Measurements from ENCODE around the gene SELENOM.
"Not testable (repeated sequence)": the region's sequence is repeated elsewhere in the genome, so short reads cannot be mapped to it uniquely, and the experiment has no call there.

The SELENOM gene

DNA sequence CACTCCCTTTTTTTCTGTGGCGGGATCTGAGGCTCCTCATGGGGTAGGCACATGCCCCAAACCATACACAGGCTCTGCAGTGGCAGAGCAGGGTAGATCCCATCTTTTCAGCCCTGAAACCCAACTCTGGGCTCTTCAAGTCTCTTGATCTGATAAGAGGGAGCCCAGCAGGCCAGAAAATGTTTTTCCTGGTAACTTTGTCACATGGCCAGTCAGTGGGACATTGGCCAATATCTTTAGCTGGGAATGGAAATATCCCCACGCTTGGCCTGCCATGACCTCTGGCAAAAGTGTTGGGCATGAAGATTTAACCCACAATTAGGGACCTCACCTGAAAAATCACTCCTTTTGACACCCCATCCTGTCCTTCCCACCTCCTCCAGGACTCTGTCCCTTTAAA is 23.5 kb upstream of the SELENOM start:
- DNase-seq: no peak

GRCh38 chr22:31128156-31128555 is 20.8 kb upstream of the SELENOM start:
- no peak for DNase-seq

GRCh38 chr22:31127181-31127772 is 19.9 kb upstream of the SELENOM start:
- no peak for DNase-seq

DNA sequence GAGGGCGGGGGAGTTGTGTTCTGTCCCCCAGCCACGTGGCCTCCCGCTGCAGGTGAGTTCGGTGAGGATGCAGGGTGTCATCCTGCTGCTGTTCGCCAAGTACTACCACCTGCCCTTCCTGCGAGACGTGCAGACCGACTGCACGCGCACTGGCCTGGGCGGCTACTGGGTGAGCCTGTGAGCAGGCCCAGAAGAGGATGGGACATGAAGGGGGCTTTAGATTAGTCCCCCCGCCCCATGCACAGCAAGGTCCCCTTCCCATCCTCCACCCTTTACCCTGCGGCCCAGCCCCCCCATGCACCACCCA is 19.5 kb upstream of the SELENOM start:
- no peak for DNase-seq

GRCh38 chr22:31126128-31126868 is 18.9 kb upstream of the SELENOM start:
- no peak for DNase-seq

GRCh38 chr22:31125521-31126117 is 18.3 kb upstream of the SELENOM start:
- no peak for DNase-seq

GRCh38 chr22:31124811-31125465 is 17.6 kb upstream of the SELENOM start:
- no peak for DNase-seq

- no peak for DNase-seq
Measured at GRCh38 chr22:31124290-31124689, 16.9 kb upstream of the SELENOM start.

DNA sequence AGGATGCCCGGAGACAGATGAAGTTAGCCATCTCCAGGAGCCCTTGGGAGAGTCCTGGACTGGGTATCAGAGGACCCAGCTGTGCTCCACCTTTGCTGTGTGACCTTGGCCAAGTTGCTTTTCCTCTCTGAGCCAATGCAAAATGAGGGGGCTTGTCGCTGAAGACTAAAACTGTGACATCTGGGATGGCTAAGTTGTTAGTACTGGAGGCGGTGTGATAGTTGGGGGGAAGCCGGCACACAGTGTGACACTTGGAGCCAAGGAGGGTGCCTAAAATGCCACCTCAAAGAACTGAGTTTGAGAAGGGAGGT is 15.9 kb upstream of the SELENOM start:
- no peak for DNase-seq

- DNase-seq: peak; percentile 76
Measured at GRCh38 chr22:31122532-31123291, 15.3 kb upstream of the SELENOM start, which contains the start of gene INPP5J. INPP5J (plus strand) TSS chr22:31122966; CDS start chr22:31123015, 49 bp downstream.

DNA sequence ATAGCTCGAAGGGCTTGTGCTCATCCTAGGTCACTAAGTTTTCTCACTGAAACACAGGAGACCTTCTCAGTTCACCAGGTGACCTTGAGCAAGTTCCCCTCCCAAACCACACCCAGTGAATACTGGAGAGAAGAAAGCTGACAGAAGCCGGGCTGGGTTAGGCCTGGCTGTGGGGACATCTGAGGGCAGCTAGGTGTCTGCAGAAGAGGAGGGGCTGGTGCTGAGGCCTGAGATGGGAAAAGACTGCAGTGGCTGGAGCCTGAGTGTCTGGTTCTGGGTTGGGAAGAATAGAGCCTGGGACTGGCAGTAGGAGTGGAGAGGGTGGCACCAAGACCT is 14.8 kb upstream of the SELENOM start:
- DNase-seq: no peak

DNA sequence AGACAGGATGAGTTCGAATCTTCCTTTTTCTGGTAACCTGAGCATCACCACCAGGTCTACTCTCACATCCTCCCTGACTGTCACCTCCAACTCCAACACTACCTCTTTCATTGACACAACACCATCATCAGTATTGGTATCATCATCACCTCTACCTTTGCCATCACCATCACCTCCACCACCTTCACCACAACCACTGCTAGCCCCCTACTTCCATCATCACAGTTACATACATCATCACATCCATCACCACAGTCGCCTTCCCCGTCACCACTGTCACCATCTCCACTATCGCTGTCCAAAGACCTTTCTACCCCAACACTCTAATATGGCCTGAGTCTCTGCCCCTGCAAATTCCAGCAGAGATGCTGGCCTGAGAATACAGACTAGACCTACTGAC is 14.0 kb upstream of the SELENOM start:
- DNase-seq: no peak

- DNase-seq: no peak
Measured at GRCh38 chr22:31120642-31121041, 13.3 kb upstream of the SELENOM start.

- DNase-seq: no peak
Measured at GRCh38 chr22:31120230-31120629, 12.9 kb upstream of the SELENOM start.

GRCh38 chr22:31119026-31119717 is 11.8 kb upstream of the SELENOM start:
- no peak for DNase-seq

DNA sequence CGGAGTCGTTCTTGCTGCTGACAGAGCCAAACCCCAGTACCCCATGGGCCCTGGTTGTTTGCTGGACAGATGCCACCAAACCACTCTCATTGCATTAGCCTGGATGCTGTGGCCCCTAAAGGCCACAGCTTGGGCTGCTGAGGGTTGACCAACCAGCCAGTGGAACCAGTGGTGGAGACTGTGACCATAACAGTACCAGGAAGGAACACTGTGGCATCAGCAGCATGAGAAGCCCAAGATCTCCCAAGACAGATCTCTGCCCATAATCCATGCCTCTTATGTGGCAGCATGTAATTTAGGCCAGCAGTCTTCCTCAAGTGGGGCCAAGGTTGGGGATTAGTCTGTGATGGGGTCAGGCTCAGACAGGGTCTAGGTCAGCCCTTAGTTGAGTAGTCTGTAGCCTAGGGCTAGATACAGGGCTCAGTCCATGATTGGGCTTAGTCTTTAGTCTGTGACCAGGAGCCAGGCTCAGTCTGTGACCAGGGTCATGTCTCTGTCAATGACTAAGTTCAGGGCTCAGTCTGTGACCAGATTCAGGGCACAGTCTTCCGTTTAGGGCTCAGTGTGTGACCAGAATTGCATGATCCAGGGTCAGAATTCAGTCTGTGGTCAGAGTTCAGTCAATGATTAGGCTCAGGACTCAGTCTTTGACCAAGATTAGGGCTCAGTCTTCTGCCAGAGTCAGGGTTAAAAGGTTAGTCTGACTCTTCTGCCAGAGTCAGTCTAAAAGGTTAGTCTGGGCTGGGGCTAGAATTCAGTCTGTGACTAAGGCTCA is 10.9 kb upstream of the SELENOM start:
- DNase-seq: no peak

DNA sequence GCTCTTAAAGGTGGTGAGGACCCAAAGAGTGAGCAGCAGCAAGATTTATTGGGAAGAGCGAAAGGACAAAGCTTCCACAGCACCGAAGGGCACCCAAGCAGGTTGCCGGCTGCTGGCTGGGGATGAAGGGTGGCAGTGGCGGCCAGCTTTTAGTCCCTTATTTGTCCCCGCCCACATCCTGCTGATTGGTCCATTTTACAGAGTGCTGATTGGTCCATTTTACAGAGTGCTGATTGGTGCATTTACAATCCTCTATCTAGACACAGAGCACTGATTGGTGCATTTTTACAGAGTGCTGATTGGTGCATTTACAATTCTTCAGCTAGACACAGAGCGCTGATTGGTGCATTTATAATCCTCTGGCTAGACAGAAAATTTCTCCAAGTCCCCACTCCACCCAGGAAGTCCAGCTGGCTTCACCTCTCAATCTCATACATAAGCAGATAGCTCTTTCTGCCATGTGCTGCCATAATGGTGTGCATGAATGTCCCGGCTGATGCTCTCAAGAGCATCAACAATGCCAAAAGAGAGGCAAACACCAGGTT is 5.3 kb upstream of the SELENOM start:
- DNase-seq: not testable (repeated sequence)

DNA sequence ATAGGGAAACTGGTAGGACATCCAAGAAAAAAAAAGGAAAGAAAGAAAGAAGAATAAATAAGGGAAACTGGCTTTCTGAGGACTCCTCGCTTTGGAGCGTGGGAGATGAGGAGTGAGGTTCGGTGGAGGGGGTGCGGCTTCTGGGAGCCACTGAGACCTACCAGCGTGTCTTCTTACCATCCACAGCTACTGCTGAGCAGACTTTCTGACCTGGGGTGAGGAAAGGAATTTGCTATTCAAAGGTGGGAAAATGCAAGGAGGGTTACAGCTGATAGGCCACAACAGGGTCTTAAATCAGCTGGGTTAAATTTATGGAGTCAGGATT is 488 bp upstream of the SELENOM start:
- DNase-seq: no peak

GRCh38 chr22:31106731-31107177 is 614 bp downstream of the SELENOM start:
- peak; percentile 66 for DNase-seq

DNA sequence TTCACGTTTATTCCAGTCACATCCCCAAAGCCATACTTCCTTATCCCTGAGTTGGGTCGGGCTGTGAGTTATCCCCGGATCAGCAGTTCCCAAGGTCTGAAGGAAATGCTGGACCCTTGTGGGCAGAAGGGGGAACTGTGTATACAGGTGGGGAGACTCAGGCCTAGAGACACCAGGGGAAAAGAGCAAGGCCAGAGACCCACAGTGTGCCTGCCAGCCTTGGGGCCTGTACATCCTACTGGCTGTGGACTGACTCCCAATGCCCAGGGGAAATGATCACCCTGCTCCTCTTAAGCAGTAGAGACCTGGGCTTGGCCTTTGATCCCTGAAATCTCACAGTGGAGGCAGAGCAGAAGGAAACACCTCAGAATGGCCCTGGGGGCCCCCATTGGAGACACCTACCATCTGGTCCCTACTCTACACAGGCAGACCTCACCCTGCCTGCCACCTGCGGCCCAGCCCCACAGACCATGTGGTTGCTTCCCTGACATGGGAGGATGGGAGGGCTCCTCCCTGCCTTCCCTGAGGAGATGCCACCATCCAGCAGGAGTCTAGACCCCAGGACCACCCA is 1.3 kb downstream of the SELENOM start:
- peak; percentile 43 for DNase-seq

GRCh38 chr22:31105282-31105929 is 2.0 kb downstream of the SELENOM start:
- DNase-seq: no peak
